ENCODE data around the gene CPTP. TPM values are rescaled to one million over a fixed set of nuclear protein-coding genes. Genes with fewer than 3 reads are reported as not detected.

Gene CPTP
- total and polyA plus RNA-seq, 2 of the 13 experiments (the other 11 are each of a cell fraction or from before 2014, with no cell fraction given), result 5.5 to 9.3 TPM

- 0 out of 2 replicates have a peak, but pooled peaks have one; percentile 18 for TF ChIP-seq PATZ1 (CRISPR knock-in tag; IDR thresholded peaks at IDR 0.05)
- TF ChIP-seq, protein P1, sequence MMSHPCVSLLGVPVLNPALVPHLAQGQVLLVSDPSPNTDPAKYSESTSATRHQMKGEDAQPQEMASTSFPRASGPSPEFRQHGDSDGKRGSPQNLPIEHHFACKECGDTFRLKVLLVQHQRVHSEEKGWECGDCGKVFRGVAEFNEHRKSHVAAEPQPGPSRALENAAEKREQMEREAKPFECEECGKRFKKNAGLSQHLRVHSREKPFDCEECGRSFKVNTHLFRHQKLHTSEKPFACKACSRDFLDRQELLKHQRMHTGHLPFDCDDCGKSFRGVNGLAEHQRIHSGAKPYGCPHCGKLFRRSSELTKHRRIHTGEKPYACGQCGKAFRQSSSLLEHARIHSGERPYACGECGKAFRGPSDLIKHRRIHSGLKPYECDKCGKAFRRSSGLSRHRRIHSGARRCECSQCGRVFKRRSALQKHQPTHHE (CRISPR knock-in tag; IDR thresholded peaks at IDR 0.05; ENCODE audit: borderline replicate concordance), result 0 out of 2 replicates have a peak, but pooled peaks have one; percentile 31
- no peak for TF ChIP-seq ZNF234 (CRISPR knock-in tag; conservative IDR thresholded peaks at IDR 0.05)
- 0 out of 2 replicates have a peak, but pooled peaks have one; percentile 12 for TF ChIP-seq YEATS4 (CRISPR knock-in tag; IDR thresholded peaks at IDR 0.05; ENCODE audit: borderline replicate concordance)
- TF ChIP-seq, protein P2, sequence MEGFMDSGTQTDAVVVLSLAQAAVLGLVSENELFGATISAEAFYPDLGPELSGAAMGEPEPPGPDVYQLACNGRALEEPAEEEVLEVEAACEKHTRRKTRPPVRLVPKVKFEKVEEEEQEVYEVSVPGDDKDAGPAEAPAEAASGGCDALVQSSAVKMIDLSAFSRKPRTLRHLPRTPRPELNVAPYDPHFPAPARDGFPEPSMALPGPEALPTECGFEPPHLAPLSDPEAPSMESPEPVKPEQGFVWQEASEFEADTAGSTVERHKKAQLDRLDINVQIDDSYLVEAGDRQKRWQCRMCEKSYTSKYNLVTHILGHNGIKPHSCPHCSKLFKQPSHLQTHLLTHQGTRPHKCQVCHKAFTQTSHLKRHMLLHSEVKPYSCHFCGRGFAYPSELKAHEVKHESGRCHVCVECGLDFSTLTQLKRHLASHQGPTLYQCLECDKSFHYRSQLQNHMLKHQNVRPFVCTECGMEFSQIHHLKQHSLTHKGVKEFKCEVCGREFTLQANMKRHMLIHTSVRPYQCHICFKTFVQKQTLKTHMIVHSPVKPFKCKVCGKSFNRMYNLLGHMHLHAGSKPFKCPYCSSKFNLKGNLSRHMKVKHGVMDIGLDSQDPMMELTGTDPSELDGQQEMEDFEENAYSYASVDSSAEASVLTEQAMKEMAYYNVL (CRISPR knock-in tag; IDR thresholded peaks at IDR 0.05; ENCODE audit: borderline replicate concordance), result peak; percentile 42; the same call in 1 of the 2 replicates
- TF ChIP-seq KDM2A (CRISPR knock-in tag; IDR thresholded peaks at IDR 0.05; ENCODE audit: borderline replicate concordance, low read depth), result peak; percentile 47; the same call in 1 of the 2 replicates
- TF ChIP-seq ZNF335 (CRISPR knock-in tag; IDR thresholded peaks at IDR 0.05), result peak; percentile 61; the same call in 1 of the 2 replicates
- TF ChIP-seq DMAP1 (CRISPR knock-in tag; IDR thresholded peaks at IDR 0.05), result no peak
- TF ChIP-seq, protein P3, sequence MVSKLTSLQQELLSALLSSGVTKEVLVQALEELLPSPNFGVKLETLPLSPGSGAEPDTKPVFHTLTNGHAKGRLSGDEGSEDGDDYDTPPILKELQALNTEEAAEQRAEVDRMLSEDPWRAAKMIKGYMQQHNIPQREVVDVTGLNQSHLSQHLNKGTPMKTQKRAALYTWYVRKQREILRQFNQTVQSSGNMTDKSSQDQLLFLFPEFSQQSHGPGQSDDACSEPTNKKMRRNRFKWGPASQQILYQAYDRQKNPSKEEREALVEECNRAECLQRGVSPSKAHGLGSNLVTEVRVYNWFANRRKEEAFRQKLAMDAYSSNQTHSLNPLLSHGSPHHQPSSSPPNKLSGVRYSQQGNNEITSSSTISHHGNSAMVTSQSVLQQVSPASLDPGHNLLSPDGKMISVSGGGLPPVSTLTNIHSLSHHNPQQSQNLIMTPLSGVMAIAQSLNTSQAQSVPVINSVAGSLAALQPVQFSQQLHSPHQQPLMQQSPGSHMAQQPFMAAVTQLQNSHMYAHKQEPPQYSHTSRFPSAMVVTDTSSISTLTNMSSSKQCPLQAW (CRISPR knock-in tag; IDR thresholded peaks at IDR 0.05), result 0 out of 2 replicates have a peak, but pooled peaks have one; percentile 27
- no peak for TF ChIP-seq ZBTB38 (CRISPR knock-in tag; IDR thresholded peaks at IDR 0.05)
- 0 out of 2 replicates have a peak, but pooled peaks have one; percentile 47 for TF ChIP-seq ZNF225 (CRISPR knock-in tag; IDR thresholded peaks at IDR 0.05)
- peak; percentile 45; the same call in 1 of the 2 replicates for TF ChIP-seq ZFP91 (CRISPR knock-in tag; IDR thresholded peaks at IDR 0.05; ENCODE audit: borderline replicate concordance)
Observed at GRCh38 chr1:1331068-1331965, 6.7 kb downstream of the CPTP start, which contains the start of gene TAS1R3 (continued).
